Caco-2 (cell line): ENCODE data around the gene PEX3. TPM values are rescaled to one million over a fixed set of nuclear protein-coding genes. Genes with fewer than 3 reads are reported as not detected.
"Not testable (repeated sequence)": the region's sequence is repeated elsewhere in the genome, so short reads cannot be mapped to it uniquely, and the experiment has no call there.

ENCODE experiments used
- BruUV-seq: library from RNA; stranded (reverse); fragments of 400-500 nt; replicated peaks from 2 replicates; lab custom pipeline; 2021; lab: Mats Ljungman, UMichigan
- CTCF ChIA-PET: fragments of 300-600 bp; sonication (Branson Sonifier 250); formaldehyde crosslinking; loops from one replicate; lab custom pipeline; 2022; ENCODE audit warnings: antibody characterized with exemption; lab: Charles Lee
- POLR2A ChIA-PET: fragments of 300-600 bp; sonication (Branson Sonifier 250); formaldehyde crosslinking; loops from one replicate; lab custom pipeline; 2022; ENCODE audit warnings: antibody characterized with exemption; lab: Charles Lee
- DNase-seq, 2 experiments: peaks; one replicate each; pipeline versions ENCODE4 v3.0.0 to v3.0.0-alpha.2; 2020 to 2022
- H3K27me3 ChIP-seq: replicated peaks from 2 replicates; pipeline ENCODE4 v1.6.0; 2011; ENCODE audit warnings: low read length; ENCODE audit not compliant: control insufficient read depth, insufficient read depth
- H3K36me3 ChIP-seq: 2 replicates; pipeline ENCODE4 v1.5.1; 2011; ENCODE audit warnings: low read length; ENCODE audit not compliant: control insufficient read depth, insufficient read depth
- H3K4me1 ChIP-seq: fragments of 250-450 bp; sonication (Bioruptor Pico); 2 replicates; pipeline ENCODE4 v1.5.1; 2020; ENCODE audit warnings: mild to moderate bottlenecking
- H3K4me3 ChIP-seq: 2 replicates; pipeline ENCODE4 v1.5.1; 2011; ENCODE audit warnings: low read depth, mild to moderate bottlenecking, control low read depth, low read length
- H3K9me3 ChIP-seq: fragments of 250-450 bp; sonication (Bioruptor Pico); 2 replicates; pipeline ENCODE4 v1.5.1; 2020; ENCODE audit warnings: mild to moderate bottlenecking, moderate library complexity
- H3K27ac Mint-ChIP-seq: one replicate; pipeline ENCODE4 v1.8.0; 2022; ENCODE audit warnings: mixed read lengths; ENCODE audit not compliant: unreplicated experiment
- H3K27me3 Mint-ChIP-seq: one replicate; pipeline ENCODE4 v1.8.0; 2022; ENCODE audit warnings: mixed read lengths; ENCODE audit not compliant: insufficient read depth, unreplicated experiment
- H3K36me3 Mint-ChIP-seq: one replicate; pipeline ENCODE4 v1.8.0; 2022; ENCODE audit warnings: mild to moderate bottlenecking, mixed read lengths; ENCODE audit not compliant: insufficient read depth, unreplicated experiment
- H3K4me1 Mint-ChIP-seq: one replicate; pipeline ENCODE4 v1.8.0; 2022; ENCODE audit warnings: low read depth, mixed read lengths; ENCODE audit not compliant: unreplicated experiment
- H3K4me3 Mint-ChIP-seq: one replicate; pipeline ENCODE4 v1.8.0; 2022; ENCODE audit warnings: mild to moderate bottlenecking, moderate library complexity, mixed read lengths; ENCODE audit not compliant: unreplicated experiment
- H3K9me3 Mint-ChIP-seq: one replicate; pipeline ENCODE4 v1.8.0; 2022; ENCODE audit warnings: mixed read lengths; ENCODE audit not compliant: unreplicated experiment
- CTCF ChIP-seq, 2 experiments: fragments of 200-600 bp in 1 of 2; IDR thresholded peaks; 1 replicate in 1 of 2; 2 replicates in 1 of 2; pipeline versions ENCODE4 v1.5.1 to v1.8.0; 2011 to 2022; ENCODE audit warnings: antibody characterized with exemption in 1 of 2, control low read depth in 1 of 2, inconsistent platforms in 1 of 2, low read depth in 1 of 2, low read length in 1 of 2, mild to moderate bottlenecking in 1 of 2, moderate library complexity in 1 of 2; ENCODE audit not compliant: insufficient read depth in 1 of 2, severe bottlenecking in 1 of 2, unreplicated experiment in 1 of 2
- intact Hi-C: fragments of 100-400 bp; cut with micrococcal nuclease; formaldehyde crosslinking; loops from one replicate; pipeline ENCODE4 v1.10.0; 2022; ENCODE audit not compliant: unreplicated experiment
- total RNA-seq: library from RNA; stranded (reverse); gene quantifications from 2 replicates; pipeline ENCODE4 v1.2.3, GENCODE V29; 2022

The PEX3 gene
- total RNA-seq, 1 experiment from 2014 or later = 44.6 TPM

GRCh38 chr6:143457563-143458359 is 7.2 kb downstream of the PEX3 start:
- no TSS peak for BruUV-seq
- Mint-ChIP-seq H3K4me1 (peaks cover 27% of the 10 kb centered on the region), H3K36me3 (peaks cover 26% of the 10 kb centered on the region), H3K4me3 (peak overlapping the region; percentile 56), H3K27me3 (no peaks in the 10 kb centered on the region), H3K9me3 (no peaks in the 10 kb centered on the region), H3K27ac (peak overlapping the region; percentile 66)
- ChIA-PET POLR2A (interaction anchor here (0.6 to 0.8 kb wide), 3 partner anchors 47 to 88 kb away, joined by 3 to 8 read pairs (median 3); no protein-coding TSS in a partner anchor), CTCF (interaction anchor here (0.9 kb wide), 1 partner anchor 88 kb away, joined by 3 read pairs; no protein-coding TSS in a partner anchor)
- no peaks in the 10 kb centered on the region; the same call in 1 of the 2 replicates for H3K36me3 ChIP-seq
- no peaks in the 10 kb centered on the region for H3K27me3 ChIP-seq
- TF ChIP-seq CTCF (IDR thresholded peaks at IDR 0.05; ENCODE audit: insufficient read depth in 1 of 2, low read depth in 1 of 2, low read length in 1 of 2, severe bottlenecking in 1 of 2, unreplicated experiment in 1 of 2) = no peak
- peak in 1 of 2 experiments; percentile 29 for DNase-seq
- H3K4me1 ChIP-seq = peaks cover 35% of the 10 kb centered on the region
- intact Hi-C loops = no loop called here
- no peak overlapping the region for H3K4me3 ChIP-seq
- H3K9me3 ChIP-seq = no peaks in the 10 kb centered on the region

GRCh38 chr6:143465546-143465945 is 14.9 kb downstream of the PEX3 start:
- H3K4me1 ChIP-seq = no peaks in the 10 kb centered on the region
- intact Hi-C loops = no loop called here
- no peaks in the 10 kb centered on the region for H3K9me3 ChIP-seq
- no TSS peak for BruUV-seq
- no peaks in the 10 kb centered on the region for H3K4me1 Mint-ChIP-seq
- no peak for TF ChIP-seq CTCF (IDR thresholded peaks at IDR 0.05; ENCODE audit: insufficient read depth in 1 of 2, low read depth in 1 of 2, low read length in 1 of 2, severe bottlenecking in 1 of 2, unreplicated experiment in 1 of 2)
- no peaks in the 10 kb centered on the region for H3K27me3 Mint-ChIP-seq
- no peaks in the 10 kb centered on the region for H3K27me3 ChIP-seq
- no peak overlapping the region for H3K27ac Mint-ChIP-seq
- no peak overlapping the region for H3K4me3 ChIP-seq
- peaks cover 14% of the 10 kb centered on the region for H3K36me3 Mint-ChIP-seq
- POLR2A ChIA-PET = no interaction called here
- CTCF ChIA-PET = no interaction called here
- H3K9me3 Mint-ChIP-seq = no peaks in the 10 kb centered on the region
- no peak for DNase-seq
- H3K4me3 Mint-ChIP-seq = no peak overlapping the region
- H3K36me3 ChIP-seq = no peaks in the 10 kb centered on the region; the same call in 1 of the 2 replicates

GRCh38 chr6:143468026-143468425 is 17.4 kb downstream of the PEX3 start:
- H3K9me3 Mint-ChIP-seq = no peaks in the 10 kb centered on the region
- no peak overlapping the region for H3K27ac Mint-ChIP-seq
- Histone ChIP-seq H3K4me3 (no peak overlapping the region), H3K27me3 (no peaks in the 10 kb centered on the region), H3K9me3 (no peaks in the 10 kb centered on the region), H3K4me1 (no peaks in the 10 kb centered on the region), H3K36me3 (no peaks in the 10 kb centered on the region)
- intact Hi-C loops = no loop called here
- no peaks in the 10 kb centered on the region for H3K4me1 Mint-ChIP-seq
- POLR2A ChIA-PET = no interaction called here
- BruUV-seq = no TSS peak
- no peak for DNase-seq
- no peaks in the 10 kb centered on the region for H3K27me3 Mint-ChIP-seq
- CTCF ChIA-PET = no interaction called here
- peaks cover 1% of the 10 kb centered on the region for H3K36me3 Mint-ChIP-seq
- TF ChIP-seq CTCF (IDR thresholded peaks at IDR 0.05; ENCODE audit: insufficient read depth in 1 of 2, low read depth in 1 of 2, low read length in 1 of 2, severe bottlenecking in 1 of 2, unreplicated experiment in 1 of 2) = no peak
- no peak overlapping the region for H3K4me3 Mint-ChIP-seq

GRCh38 chr6:143468823-143469222 is 18.2 kb downstream of the PEX3 start:
- H3K9me3 Mint-ChIP-seq, H3K27me3 Mint-ChIP-seq, H3K4me3 ChIP-seq, POLR2A ChIA-PET, BruUV-seq, DNase-seq, H3K27ac Mint-ChIP-seq, H3K36me3 Mint-ChIP-seq, H3K4me3 Mint-ChIP-seq, H3K27me3 ChIP-seq, intact Hi-C loops, CTCF ChIA-PET, H3K4me1 Mint-ChIP-seq, H3K4me1 ChIP-seq, H3K36me3 ChIP-seq, H3K9me3 ChIP-seq: not testable (repeated sequence)
